Progenitor cell of endocrine pancreas (in vitro differentiated cells): ENCODE data around the gene DIP2C. TPM values are rescaled to one million over a fixed set of nuclear protein-coding genes. Genes with fewer than 3 reads are reported as not detected.
A peak's percentile ranks its signal among the peaks of the same experiment; 100 is the strongest.

ENCODE experiments used
- DNase-seq: peaks from one replicate; pipeline ENCODE4 v3.0.0; 2021; ENCODE audit warnings: low spot score; ENCODE audit not compliant: unreplicated experiment
- H3K27ac Mint-ChIP-seq: 2 replicates; pipeline ENCODE4 v1.8.0; 2021; ENCODE audit warnings: mild to moderate bottlenecking, moderate library complexity, mixed read lengths
- H3K27me3 Mint-ChIP-seq: 2 replicates; pipeline ENCODE4 v1.8.0; 2021; ENCODE audit warnings: mixed read lengths
- H3K36me3 Mint-ChIP-seq: 2 replicates; pipeline ENCODE4 v1.8.0; 2022; ENCODE audit warnings: mixed read lengths; ENCODE audit not compliant: insufficient read depth
- H3K4me1 Mint-ChIP-seq: 2 replicates; pipeline ENCODE4 v1.8.0; 2021; ENCODE audit warnings: low read depth, mixed read lengths
- H3K4me3 Mint-ChIP-seq: 2 replicates; pipeline ENCODE4 v1.8.0; 2021; ENCODE audit warnings: low read depth, mild to moderate bottlenecking, moderate library complexity, mixed read lengths
- H3K9me3 Mint-ChIP-seq: 2 replicates; pipeline ENCODE4 v1.8.0; 2021; ENCODE audit warnings: low read depth, mixed read lengths
- CTCF ChIP-seq: fragments of 200-600 bp; sonication (generic); IDR thresholded peaks from one replicate; pipeline ENCODE4 v1.5.0; 2021; ENCODE audit warnings: antibody characterized with exemption, mild to moderate bottlenecking; ENCODE audit not compliant: unreplicated experiment
- long read RNA-seq: library from polyadenylated mRNA; unstranded; transcript quantifications from one replicate; pipeline ENCODE4 v2.0.0, GENCODE V29; 2020
- total RNA-seq: library from RNA; stranded (reverse); gene quantifications from 2 replicates; pipeline ENCODE4 v1.2.1, GENCODE V29; 2021

Gene DIP2C
- total RNA-seq, result 26.3 and 27.2 TPM in 2 replicates
- long read RNA-seq, partial matches to known transcripts, result 17 of 34 reads
- long read RNA-seq, other reads (novel, unspliced or antisense), result 17 of 34 reads

DNA sequence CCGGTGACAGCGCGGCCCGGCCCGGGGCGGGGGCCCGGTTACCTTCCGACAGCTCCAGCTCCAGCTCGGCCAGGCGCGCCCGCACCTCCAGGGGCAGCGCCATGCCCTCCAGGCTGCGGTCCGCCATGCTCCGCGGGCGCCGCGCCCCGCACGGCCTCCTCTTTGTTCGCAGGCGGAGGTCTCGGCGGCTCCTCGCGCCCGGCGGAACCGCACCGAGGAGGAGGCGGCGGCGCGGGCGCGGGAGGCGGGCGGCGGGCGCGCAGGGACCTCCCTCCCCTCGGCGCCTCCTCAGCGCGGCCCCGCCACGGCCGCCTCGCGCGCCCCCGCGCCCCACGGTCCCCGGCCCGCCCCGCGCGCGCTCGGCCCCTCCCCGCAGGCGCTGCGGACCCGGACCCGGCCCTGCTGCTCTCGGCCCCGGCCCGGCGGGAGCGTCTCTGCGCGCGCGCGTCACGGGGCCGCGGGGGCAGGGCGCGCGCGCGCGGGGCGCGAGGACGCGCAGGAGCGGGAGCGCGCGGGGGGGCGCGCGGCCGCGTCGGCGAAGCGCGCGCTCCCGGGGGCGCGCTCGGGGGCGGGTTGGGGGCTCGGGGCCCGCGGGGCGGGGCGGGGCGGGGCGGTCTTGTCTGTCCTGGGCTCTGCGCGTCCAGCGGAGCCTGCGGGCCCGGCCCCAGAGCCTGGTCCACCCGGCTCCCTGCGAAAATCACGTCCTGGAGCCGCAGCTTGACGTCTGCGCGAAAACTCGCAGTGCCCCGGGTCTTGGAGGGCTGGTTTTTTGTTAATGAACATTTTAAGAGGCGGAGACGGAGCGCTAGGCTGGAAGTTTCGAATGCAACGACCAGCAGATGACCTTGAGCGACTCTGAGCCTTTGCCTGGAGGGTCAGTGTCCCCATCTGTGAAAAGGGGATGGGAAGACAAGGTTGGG, at the start of gene DIP2C:
TSS of gene DIP2C (minus strand) at position 217 of the 920 bp plus-strand sequence. CDS start at position 127, 90 bp downstream.
- no peak for TF ChIP-seq CTCF
- H3K27ac Mint-ChIP-seq, result peak within 1 kb of the TSS; percentile 91
- peak; percentile 71 for DNase-seq
- H3K36me3 Mint-ChIP-seq, result no peaks in the 10 kb centered on the region
- H3K4me3 Mint-ChIP-seq, result peak within 1 kb of the TSS; percentile 82
- no peaks in the 10 kb centered on the region for H3K9me3 Mint-ChIP-seq
- no peaks in the 10 kb centered on the region for H3K27me3 Mint-ChIP-seq
- peaks cover 39% of the 10 kb centered on the region for H3K4me1 Mint-ChIP-seq

GRCh38 chr10:734481-734880, 45.0 kb upstream of the DIP2C start:
- no peak for TF ChIP-seq CTCF
- Mint-ChIP-seq H3K9me3 (peaks cover 18% of the 10 kb centered on the region), H3K36me3 (no peaks in the 10 kb centered on the region), H3K27ac (no peak overlapping the region), H3K27me3 (peaks cover 8% of the 10 kb centered on the region), H3K4me1 (no peaks in the 10 kb centered on the region), H3K4me3 (no peak overlapping the region)
- no peak for DNase-seq

GRCh38 chr10:733086-733485, 43.6 kb upstream of the DIP2C start:
- no peaks in the 10 kb centered on the region for H3K36me3 Mint-ChIP-seq
- H3K27me3 Mint-ChIP-seq, result peaks cover 8% of the 10 kb centered on the region
- no peak for DNase-seq
- no peak overlapping the region for H3K27ac Mint-ChIP-seq
- no peak for TF ChIP-seq CTCF
- H3K9me3 Mint-ChIP-seq, result peaks cover 18% of the 10 kb centered on the region
- H3K4me3 Mint-ChIP-seq, result no peak overlapping the region
- H3K4me1 Mint-ChIP-seq, result no peaks in the 10 kb centered on the region

DNA sequence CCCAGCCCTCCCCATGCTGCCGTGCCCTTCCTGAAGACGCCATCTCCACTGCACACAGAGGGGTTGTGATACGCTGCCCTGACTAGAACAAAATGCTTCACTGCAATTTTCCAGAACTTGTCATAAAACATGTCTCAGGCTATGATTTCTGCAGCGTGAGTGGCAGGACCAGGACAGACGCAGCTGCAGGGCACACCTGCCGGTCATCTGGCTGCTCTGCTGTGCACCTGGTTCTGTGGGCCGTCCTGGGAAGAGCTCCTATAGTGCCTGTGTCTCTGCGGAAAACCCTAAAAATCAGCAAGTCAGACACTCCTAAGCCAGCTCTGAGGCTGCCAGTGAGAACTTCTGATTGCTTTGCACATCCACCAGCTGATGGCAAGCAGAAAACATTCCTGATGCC, 39.7 kb upstream of the DIP2C start:
- Mint-ChIP-seq H3K4me3 (no peak overlapping the region), H3K36me3 (no peaks in the 10 kb centered on the region), H3K4me1 (no peaks in the 10 kb centered on the region), H3K9me3 (peaks cover 12% of the 10 kb centered on the region), H3K27me3 (peaks cover 15% of the 10 kb centered on the region), H3K27ac (no peak overlapping the region)
- TF ChIP-seq CTCF, result no peak
- DNase-seq, result no peak

DNA sequence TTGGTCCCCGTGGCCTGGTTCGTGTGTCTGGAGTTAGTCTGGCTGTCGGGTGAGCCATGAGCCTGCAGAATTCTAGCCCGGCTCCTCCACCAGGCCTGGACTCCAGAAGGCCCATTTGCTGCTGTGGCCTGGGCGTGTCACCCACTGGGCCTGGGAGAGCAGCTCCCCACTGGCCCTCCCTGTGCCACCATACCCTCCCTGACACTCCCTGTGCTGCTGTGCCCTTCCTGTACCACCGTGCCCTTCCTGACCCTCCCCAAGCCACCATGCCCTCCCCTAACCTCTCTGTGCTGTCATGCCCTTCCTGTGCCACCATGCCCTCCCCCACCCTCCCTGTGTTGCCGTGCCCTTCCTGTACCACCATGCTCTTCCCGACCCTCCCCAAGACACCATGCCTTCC, 39.1 kb upstream of the DIP2C start:
- DNase-seq, result no peak
- H3K4me3 Mint-ChIP-seq, result no peak overlapping the region
- H3K27me3 Mint-ChIP-seq, result peaks cover 15% of the 10 kb centered on the region
- H3K4me1 Mint-ChIP-seq, result no peaks in the 10 kb centered on the region
- no peaks in the 10 kb centered on the region for H3K36me3 Mint-ChIP-seq
- no peak for TF ChIP-seq CTCF
- peaks cover 10% of the 10 kb centered on the region for H3K9me3 Mint-ChIP-seq
- H3K27ac Mint-ChIP-seq, result no peak overlapping the region
